ENCODE results near the gene ABCD3. TPM values are rescaled to one million over a fixed set of nuclear protein-coding genes. Genes with fewer than 3 reads are reported as not detected.
A peak's percentile ranks its signal among the peaks of the same experiment; 100 is the strongest.

Gene ABCD3
- total RNA-seq, 1 donor from 2014 or later = 35.0 TPM

DNA sequence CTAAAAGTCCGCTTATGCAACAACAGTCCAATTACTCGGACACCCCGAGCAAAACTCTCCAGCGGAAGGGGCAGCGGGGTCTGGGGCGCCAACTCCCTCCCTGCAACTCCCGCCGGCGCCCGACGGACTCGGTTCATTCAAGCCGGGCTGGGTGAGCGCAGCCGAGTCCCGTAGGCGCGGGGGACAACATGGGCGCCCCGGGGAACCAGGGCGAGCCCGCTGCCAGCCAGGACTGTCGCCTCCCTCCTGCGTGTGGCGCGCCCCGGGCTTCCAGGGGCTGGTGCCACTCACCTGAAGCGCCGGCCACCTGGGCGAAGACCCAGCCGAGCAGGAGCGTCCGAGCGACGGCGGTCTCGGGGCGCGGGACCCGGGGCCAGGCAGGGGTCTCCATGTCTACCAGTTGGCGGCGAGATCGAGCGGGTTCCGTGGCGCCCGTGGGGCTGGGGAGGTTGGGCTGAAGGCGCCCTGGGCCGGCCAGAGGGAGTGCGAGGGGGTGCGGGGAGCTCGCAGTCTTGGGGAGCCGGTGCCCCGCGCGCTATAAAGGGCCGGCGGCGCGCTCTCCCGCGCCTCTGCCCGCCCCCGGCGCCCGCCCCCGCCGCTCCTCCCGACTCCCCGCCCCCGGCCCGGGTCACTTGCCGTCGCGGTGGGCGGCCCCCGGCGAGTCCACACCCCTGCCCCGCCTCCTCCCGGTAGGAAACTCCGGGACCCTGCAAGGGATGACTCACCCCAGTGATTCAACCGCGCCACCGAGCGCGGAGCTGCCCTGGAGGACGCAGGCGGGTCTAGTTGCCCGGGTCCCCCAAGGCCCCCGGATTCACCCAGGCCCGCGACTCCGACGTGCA lies 123.3 kb downstream of the ABCD3 start, which contains the start of gene F3:
Gene F3, minus strand, starts transcription at position 514 of the 842 bp plus-strand sequence. Its CDS starts 123 bp downstream, at position 391.
- DNase-seq (ENCODE audit: low read depth, low spot score) = peak; percentile 56
- Mint-ChIP-seq H3K27ac (ENCODE audit: unreplicated experiment) (peak within 1 kb of the TSS; percentile 79), H3K36me3 (ENCODE audit: low read depth) (peaks cover 4% of the 10 kb centered on the region), H3K4me3 (peak within 1 kb of the TSS; percentile 93), H3K27me3 (ENCODE audit: low read depth) (peaks cover 49% of the 10 kb centered on the region), H3K9me3 (no peaks in the 10 kb centered on the region), H3K4me1 (peaks cover 40% of the 10 kb centered on the region)
- TF ChIP-seq, protein P1, sequence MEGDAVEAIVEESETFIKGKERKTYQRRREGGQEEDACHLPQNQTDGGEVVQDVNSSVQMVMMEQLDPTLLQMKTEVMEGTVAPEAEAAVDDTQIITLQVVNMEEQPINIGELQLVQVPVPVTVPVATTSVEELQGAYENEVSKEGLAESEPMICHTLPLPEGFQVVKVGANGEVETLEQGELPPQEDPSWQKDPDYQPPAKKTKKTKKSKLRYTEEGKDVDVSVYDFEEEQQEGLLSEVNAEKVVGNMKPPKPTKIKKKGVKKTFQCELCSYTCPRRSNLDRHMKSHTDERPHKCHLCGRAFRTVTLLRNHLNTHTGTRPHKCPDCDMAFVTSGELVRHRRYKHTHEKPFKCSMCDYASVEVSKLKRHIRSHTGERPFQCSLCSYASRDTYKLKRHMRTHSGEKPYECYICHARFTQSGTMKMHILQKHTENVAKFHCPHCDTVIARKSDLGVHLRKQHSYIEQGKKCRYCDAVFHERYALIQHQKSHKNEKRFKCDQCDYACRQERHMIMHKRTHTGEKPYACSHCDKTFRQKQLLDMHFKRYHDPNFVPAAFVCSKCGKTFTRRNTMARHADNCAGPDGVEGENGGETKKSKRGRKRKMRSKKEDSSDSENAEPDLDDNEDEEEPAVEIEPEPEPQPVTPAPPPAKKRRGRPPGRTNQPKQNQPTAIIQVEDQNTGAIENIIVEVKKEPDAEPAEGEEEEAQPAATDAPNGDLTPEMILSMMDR (conservative IDR thresholded peaks at IDR 0.05) = peak; percentile 36

DNA sequence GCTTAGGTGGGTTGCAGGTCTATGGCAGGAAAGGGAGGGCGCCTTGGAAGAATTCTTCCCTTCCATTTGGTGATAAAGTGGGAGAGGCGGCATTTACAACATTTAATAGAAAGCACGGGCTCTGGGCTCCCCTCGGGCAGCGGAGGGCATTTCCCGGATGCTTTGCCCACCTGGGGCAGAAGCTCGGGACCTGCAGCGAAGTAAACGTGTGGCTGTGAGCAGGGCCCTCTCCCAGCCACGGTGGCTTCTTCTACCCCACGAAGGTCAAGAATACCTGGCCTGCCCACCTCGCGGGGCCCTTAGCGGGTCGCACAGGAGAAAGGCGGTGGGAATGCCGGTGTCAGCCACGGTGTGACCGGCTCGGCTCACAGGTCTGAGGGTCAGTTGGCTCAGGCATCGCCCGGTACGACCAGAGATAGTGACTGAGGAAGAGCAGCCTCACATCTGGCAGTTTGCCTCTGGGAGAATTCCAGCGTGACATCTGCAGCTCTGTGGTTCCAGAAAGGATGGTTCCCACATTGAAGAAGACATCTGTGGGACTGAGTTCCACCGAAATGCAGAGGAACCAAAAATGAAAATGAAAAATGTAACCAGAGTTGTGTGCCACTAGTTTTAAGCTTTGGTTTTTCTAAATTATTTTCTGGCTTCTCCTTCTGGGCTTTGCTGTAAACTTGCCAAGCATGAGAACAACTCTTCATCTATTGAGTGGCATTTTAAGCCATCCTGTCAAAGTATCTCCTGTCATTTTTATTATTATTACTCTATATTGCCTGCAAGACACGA lies 124.1 kb downstream of the ABCD3 start:
- Mint-ChIP-seq H3K27ac (ENCODE audit: unreplicated experiment) (peak overlapping the region; percentile 79), H3K27me3 (ENCODE audit: low read depth) (peaks cover 48% of the 10 kb centered on the region), H3K36me3 (ENCODE audit: low read depth) (peaks cover 4% of the 10 kb centered on the region), H3K9me3 (no peaks in the 10 kb centered on the region), H3K4me1 (peaks cover 39% of the 10 kb centered on the region), H3K4me3 (peak overlapping the region; percentile 93)
- TF ChIP-seq, protein P1 (conservative IDR thresholded peaks at IDR 0.05) = no peak
- DNase-seq (ENCODE audit: low read depth, low spot score) = no peak

DNA sequence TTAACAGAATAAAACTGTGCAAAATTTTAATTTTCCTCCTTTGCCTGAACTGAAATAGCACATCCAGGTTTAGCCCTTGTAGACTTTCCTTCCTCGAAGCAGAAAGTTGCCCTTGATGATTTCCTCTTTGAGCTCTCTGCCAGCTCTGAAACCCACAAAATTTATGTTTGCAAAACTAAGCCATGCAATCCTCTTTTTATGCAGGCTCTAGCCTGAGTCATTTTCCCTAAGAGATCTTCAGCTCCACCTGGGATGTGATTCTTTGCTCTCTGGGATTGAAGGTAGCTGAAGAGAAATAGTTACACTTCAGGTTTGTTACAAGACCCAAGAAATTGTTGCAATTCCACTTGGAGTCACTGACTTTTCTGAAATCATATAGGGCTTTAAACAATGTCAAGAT lies 124.8 kb downstream of the ABCD3 start:
- Mint-ChIP-seq H3K4me1 (peaks cover 38% of the 10 kb centered on the region), H3K36me3 (ENCODE audit: low read depth) (peaks cover 4% of the 10 kb centered on the region), H3K27me3 (ENCODE audit: low read depth) (peaks cover 46% of the 10 kb centered on the region), H3K27ac (ENCODE audit: unreplicated experiment) (no peak overlapping the region), H3K9me3 (no peaks in the 10 kb centered on the region), H3K4me3 (peak overlapping the region; percentile 93)
- TF ChIP-seq, protein P1 (conservative IDR thresholded peaks at IDR 0.05) = no peak
- no peak for DNase-seq (ENCODE audit: low read depth, low spot score)

- DNase-seq (ENCODE audit: low read depth, low spot score) = no peak
- peaks cover 4% of the 10 kb centered on the region for H3K36me3 Mint-ChIP-seq (ENCODE audit: low read depth)
- peak overlapping the region; percentile 66 for H3K4me3 Mint-ChIP-seq
- TF ChIP-seq, protein P1 (conservative IDR thresholded peaks at IDR 0.05) = no peak
- H3K27me3 Mint-ChIP-seq (ENCODE audit: low read depth) = peaks cover 45% of the 10 kb centered on the region
- no peaks in the 10 kb centered on the region for H3K9me3 Mint-ChIP-seq
- no peak overlapping the region for H3K27ac Mint-ChIP-seq (ENCODE audit: unreplicated experiment)
- H3K4me1 Mint-ChIP-seq = peaks cover 38% of the 10 kb centered on the region
Measured at GRCh38 chr1:94543893-94544635, 125.9 kb downstream of the ABCD3 start.
